ENCODE measurements around the gene CCDC171. TPM values are rescaled to one million over a fixed set of nuclear protein-coding genes. Genes with fewer than 3 reads are reported as not detected.

CCDC171 gene
- total and polyA plus RNA-seq, 12 donors, result 0.29 to 2.4 (median 1.6) TPM

- Histone ChIP-seq H3K4me1 (peaks cover 0 to 8% (median 0%) of the 10 kb centered on the region in 9 donors), H3K36me3 (no peaks in the 10 kb centered on the region), H3K4me3 (no peak overlapping the region), H3K27ac (no peak overlapping the region), H3K27me3 (no peaks in the 10 kb centered on the region), H3K9me3 (peaks cover 0 to 7% (median 0%) of the 10 kb centered on the region in 11 donors)
- WGBS, 2 donors, result 61 to 62% methylated on average over 6 of the region's 6 CpGs
- TF ChIP-seq CTCF (IDR thresholded peaks at IDR 0.05), result no peak
- ATAC-seq (no peak), DNase-seq (no peak)
- intact Hi-C loops (cut with DNase I), result no loop called here
These were observed 450.9 kb downstream of the CCDC171 start for GRCh38 chr9:16003785-16004184.

GRCh38 chr9:16004613-16005012 lies 451.8 kb downstream of the CCDC171 start:
- DNase-seq (no peak), ATAC-seq (no peak)
- H3K4me1 ChIP-seq, result peaks cover 0 to 5% (median 0%) of the 10 kb centered on the region in 9 donors
- no peaks in the 10 kb centered on the region for H3K27me3 ChIP-seq
- no peak overlapping the region for H3K27ac ChIP-seq
- no peak overlapping the region for H3K4me3 ChIP-seq
- H3K9me3 ChIP-seq, result peaks cover 0 to 7% (median 0%) of the 10 kb centered on the region in 11 donors
- no peak for TF ChIP-seq CTCF (IDR thresholded peaks at IDR 0.05)
- intact Hi-C loops (cut with DNase I), result no loop called here
- H3K36me3 ChIP-seq, result no peaks in the 10 kb centered on the region
- WGBS, 2 donors, result 90 to 95% methylated on average over 6 of the region's 6 CpGs

- no peak for ATAC-seq
- WGBS, 2 donors, result 80 to 87% methylated on average over 4 of the region's 4 CpGs
These were observed 457.4 kb downstream of the CCDC171 start for GRCh38 chr9:16010221-16010620.

GRCh38 chr9:16012621-16013020 lies 459.8 kb downstream of the CCDC171 start:
- no peaks in the 10 kb centered on the region for H3K4me1 ChIP-seq
- WGBS, 2 donors, result 72 to 78% methylated on average over 2 of the region's 2 CpGs
- ATAC-seq (no peak), DNase-seq (no peak)
- intact Hi-C loops (cut with DNase I), result no loop called here
- peaks cover 0 to 25% (median 6%) of the 10 kb centered on the region in 11 donors for H3K9me3 ChIP-seq
- no peak overlapping the region for H3K4me3 ChIP-seq
- no peaks in the 10 kb centered on the region for H3K36me3 ChIP-seq
- H3K27me3 ChIP-seq, result no peaks in the 10 kb centered on the region
- TF ChIP-seq CTCF (IDR thresholded peaks at IDR 0.05), result no peak
- no peak overlapping the region for H3K27ac ChIP-seq

More at GRCh38 chr9:16010221-16010620, 457.4 kb downstream of the CCDC171 start:
- H3K9me3 ChIP-seq, result peaks cover 0 to 7% (median 0%) of the 10 kb centered on the region in 11 donors
- H3K27me3 ChIP-seq, result no peaks in the 10 kb centered on the region
- no peaks in the 10 kb centered on the region for H3K4me1 ChIP-seq
- no peaks in the 10 kb centered on the region for H3K36me3 ChIP-seq
- intact Hi-C loops (cut with DNase I), result no loop called here
- H3K4me3 ChIP-seq, result no peak overlapping the region
- no peak for TF ChIP-seq CTCF (IDR thresholded peaks at IDR 0.05)
- no peak for DNase-seq
- no peak overlapping the region for H3K27ac ChIP-seq
